ENCODE data around the gene ACAD9. TPM values are rescaled to one million over a fixed set of nuclear protein-coding genes. Genes with fewer than 3 reads are reported as not detected.

ACAD9 gene
- total RNA-seq, 2 experiments from 2014 or later, result 45.3 to 45.5 TPM

- no peaks in the 10 kb centered on the region for H3K36me3 Mint-ChIP-seq
- POLR2A ChIA-PET, result no interaction called here
- H3K4me1 Mint-ChIP-seq (ENCODE audit: low read depth), result peaks cover 6% of the 10 kb centered on the region
- intact Hi-C loops (cut with micrococcal nuclease), result no loop called here
- no peaks in the 10 kb centered on the region for H3K27me3 Mint-ChIP-seq
- CTCF ChIA-PET, result no interaction called here
- no peak overlapping the region for H3K4me3 Mint-ChIP-seq
- no peak for DNase-seq
- no peak overlapping the region for H3K27ac Mint-ChIP-seq
- peaks cover 5% of the 10 kb centered on the region for H3K9me3 Mint-ChIP-seq
Observed at GRCh38 chr3:128929364-128929763, 49.9 kb downstream of the ACAD9 start.

GRCh38 chr3:128931046-128931445, 51.6 kb downstream of the ACAD9 start:
- intact Hi-C loops (cut with micrococcal nuclease), result no loop called here
- Mint-ChIP-seq H3K27me3 (no peaks in the 10 kb centered on the region), H3K4me1 (ENCODE audit: low read depth) (no peaks in the 10 kb centered on the region), H3K4me3 (no peak overlapping the region), H3K36me3 (no peaks in the 10 kb centered on the region), H3K27ac (no peak overlapping the region), H3K9me3 (no peaks in the 10 kb centered on the region)
- no peak for DNase-seq
- POLR2A ChIA-PET, result no interaction called here
- CTCF ChIA-PET, result no interaction called here

DNA sequence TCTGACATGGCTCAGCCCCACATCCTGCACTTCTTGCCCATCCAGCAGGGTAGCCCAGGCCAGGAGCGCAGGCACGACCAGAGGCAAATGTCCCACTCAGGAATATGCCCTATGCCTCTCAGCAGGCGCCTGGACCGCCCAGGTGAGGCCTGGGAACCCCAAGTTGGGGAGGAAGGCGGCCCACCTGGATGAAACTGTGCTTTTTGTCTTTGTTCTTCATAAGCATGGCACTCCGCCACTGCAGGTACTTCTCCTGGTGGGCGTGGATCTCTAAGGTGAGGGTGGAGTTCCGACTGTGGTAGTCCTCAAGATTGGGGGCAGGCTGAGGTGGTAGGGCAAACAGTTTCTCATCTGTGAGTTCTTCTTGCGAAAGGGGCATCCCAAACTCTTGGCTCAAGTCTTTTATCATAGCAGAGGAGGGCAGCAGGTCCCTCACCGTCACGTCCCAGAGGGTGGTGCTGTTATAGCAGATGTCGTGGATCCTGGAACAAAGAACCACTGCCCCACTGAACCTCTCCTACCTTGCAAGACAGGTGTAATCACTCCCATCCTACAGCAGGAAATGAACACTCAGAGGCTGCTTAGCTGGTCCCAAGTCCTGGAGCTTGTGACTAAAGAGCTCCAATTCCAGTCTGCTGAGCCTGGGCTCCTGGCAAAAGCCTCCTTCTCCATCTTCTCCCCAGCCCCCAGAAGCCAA, 53.2 kb downstream of the ACAD9 start:
- no peak overlapping the region for H3K27ac Mint-ChIP-seq
- ChIA-PET CTCF (interaction anchor here (0.7 to 1.9 kb wide), 4 partner anchors 10 to 126 kb away, joined by 3 to 6 read pairs (median 4); no protein-coding TSS in a partner anchor), POLR2A (no interaction called here)
- intact Hi-C loops (cut with micrococcal nuclease), result no loop called here
- H3K36me3 Mint-ChIP-seq, result no peaks in the 10 kb centered on the region
- no peaks in the 10 kb centered on the region for H3K9me3 Mint-ChIP-seq
- DNase-seq, result no peak
- no peak overlapping the region for H3K4me3 Mint-ChIP-seq
- H3K4me1 Mint-ChIP-seq (ENCODE audit: low read depth), result no peaks in the 10 kb centered on the region
- H3K27me3 Mint-ChIP-seq, result no peaks in the 10 kb centered on the region

DNA sequence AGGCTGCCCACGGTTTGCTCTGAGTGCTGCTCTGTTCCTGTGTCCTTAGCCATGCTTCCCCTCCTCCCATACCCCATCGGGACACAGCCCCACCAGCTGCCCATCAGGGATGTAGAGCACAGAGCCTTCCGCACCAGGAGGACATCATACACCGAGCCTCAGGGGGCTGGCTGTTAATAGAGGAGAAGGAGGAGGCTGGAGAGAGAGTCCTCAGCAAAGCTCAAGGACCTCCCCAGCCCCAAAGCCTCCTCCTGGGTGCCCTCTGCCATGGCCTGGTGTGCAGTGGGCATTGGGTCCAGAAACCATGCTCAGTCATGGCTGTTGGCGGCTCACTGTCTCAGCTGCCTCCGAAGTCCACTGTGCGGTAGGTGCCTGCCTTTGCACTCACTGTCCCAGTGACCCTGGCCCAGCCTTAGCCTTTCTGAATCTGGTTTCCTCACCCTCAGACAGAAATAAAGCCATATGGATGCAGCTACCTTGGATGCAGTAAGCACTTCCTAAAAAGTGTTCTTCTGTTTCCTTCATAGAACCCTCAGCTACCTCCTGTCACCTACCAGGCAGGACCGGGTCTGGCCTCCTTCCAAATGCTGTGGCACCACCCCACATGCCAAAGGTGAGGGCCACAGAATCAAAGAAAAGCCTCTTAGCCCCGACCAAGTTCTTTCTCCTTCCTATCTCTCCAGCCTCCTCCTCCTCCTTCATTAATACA, 53.9 kb downstream of the ACAD9 start:
- no peaks in the 10 kb centered on the region for H3K27me3 Mint-ChIP-seq
- ChIA-PET POLR2A (no interaction called here), CTCF (interaction anchor here (0.9 to 1.9 kb wide), 2 partner anchors 37 to 40 kb away, joined by 4 to 6 read pairs; no protein-coding TSS in a partner anchor)
- no peaks in the 10 kb centered on the region for H3K4me1 Mint-ChIP-seq (ENCODE audit: low read depth)
- no peaks in the 10 kb centered on the region for H3K36me3 Mint-ChIP-seq
- H3K4me3 Mint-ChIP-seq, result no peak overlapping the region
- no peak overlapping the region for H3K27ac Mint-ChIP-seq
- H3K9me3 Mint-ChIP-seq, result no peaks in the 10 kb centered on the region
- DNase-seq, result no peak
- intact Hi-C loops (cut with micrococcal nuclease), result no loop called here

DNA sequence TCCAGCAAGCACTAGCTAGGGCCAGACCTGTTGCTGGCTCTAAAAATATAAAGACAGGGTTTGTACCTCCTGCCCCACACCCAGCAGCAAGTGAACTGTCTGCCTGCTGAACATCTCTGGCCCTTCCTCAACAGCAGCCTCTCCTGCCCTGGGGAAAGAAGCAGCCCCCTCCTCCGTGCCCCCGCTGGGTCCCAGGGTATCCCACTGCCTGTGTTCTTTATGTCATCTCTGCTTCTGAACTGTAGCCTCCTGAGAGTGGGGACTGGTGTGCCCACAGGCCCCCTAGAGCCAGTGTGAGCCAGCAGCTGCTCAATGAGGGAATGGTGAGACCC, 54.5 kb downstream of the ACAD9 start:
- Mint-ChIP-seq H3K9me3 (no peaks in the 10 kb centered on the region), H3K36me3 (no peaks in the 10 kb centered on the region), H3K4me3 (no peak overlapping the region), H3K27ac (no peak overlapping the region), H3K27me3 (no peaks in the 10 kb centered on the region), H3K4me1 (ENCODE audit: low read depth) (no peaks in the 10 kb centered on the region)
- ChIA-PET POLR2A (no interaction called here), CTCF (interaction anchor here (0.9 to 1.9 kb wide), 2 partner anchors 36 to 41 kb away, joined by 4 to 6 read pairs; no protein-coding TSS in a partner anchor)
- intact Hi-C loops (cut with micrococcal nuclease), result no loop called here
- DNase-seq, result no peak

- CTCF ChIA-PET, result interaction anchor here (1.0 kb wide), 1 partner anchor 34 kb away, joined by 4 read pairs; no protein-coding TSS in a partner anchor
Observed at GRCh38 chr3:128935922-128936321, 56.5 kb downstream of the ACAD9 start.

GRCh38 chr3:128936341-128936740, 56.9 kb downstream of the ACAD9 start:
- Mint-ChIP-seq H3K4me1 (ENCODE audit: low read depth) (no peaks in the 10 kb centered on the region), H3K36me3 (no peaks in the 10 kb centered on the region), H3K27me3 (peaks cover 8% of the 10 kb centered on the region), H3K9me3 (no peaks in the 10 kb centered on the region), H3K27ac (no peak overlapping the region), H3K4me3 (no peak overlapping the region)
- ChIA-PET CTCF (interaction anchor here (1.0 kb wide), 1 partner anchor 34 kb away, joined by 4 read pairs; no protein-coding TSS in a partner anchor), POLR2A (no interaction called here)
- intact Hi-C loops (cut with micrococcal nuclease), result no loop called here
- no peak for DNase-seq

More at GRCh38 chr3:128935922-128936321, 56.5 kb downstream of the ACAD9 start:
- H3K4me1 Mint-ChIP-seq (ENCODE audit: low read depth), result no peaks in the 10 kb centered on the region
- DNase-seq, result no peak
- H3K9me3 Mint-ChIP-seq, result no peaks in the 10 kb centered on the region
- intact Hi-C loops (cut with micrococcal nuclease), result no loop called here
- no peak overlapping the region for H3K27ac Mint-ChIP-seq
- POLR2A ChIA-PET, result no interaction called here
- no peak overlapping the region for H3K4me3 Mint-ChIP-seq
- peaks cover 8% of the 10 kb centered on the region for H3K27me3 Mint-ChIP-seq
- H3K36me3 Mint-ChIP-seq, result no peaks in the 10 kb centered on the region

DNA sequence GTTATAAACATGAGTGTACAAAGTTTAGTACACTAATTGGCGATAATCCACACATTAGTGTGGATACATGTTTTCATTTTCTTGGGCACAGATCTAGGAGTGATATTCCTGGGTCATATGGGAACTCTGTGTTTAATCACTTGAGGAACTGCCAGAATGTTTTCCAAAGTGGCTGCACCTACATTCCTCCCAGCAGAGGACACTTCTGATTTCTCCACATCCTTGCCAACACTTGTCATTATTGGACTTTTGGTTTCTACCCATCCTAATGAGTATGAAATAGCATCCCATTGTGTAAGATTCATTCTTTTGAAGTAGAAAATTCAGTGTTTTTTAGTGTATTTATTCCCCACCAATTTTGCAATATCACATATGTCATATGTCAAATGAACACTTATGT, 60.8 kb downstream of the ACAD9 start:
- no peaks in the 10 kb centered on the region for H3K4me1 Mint-ChIP-seq (ENCODE audit: low read depth)
- H3K36me3 Mint-ChIP-seq, result no peaks in the 10 kb centered on the region
- ChIA-PET POLR2A (no interaction called here), CTCF (no interaction called here)
- H3K4me3 Mint-ChIP-seq, result no peak overlapping the region
- intact Hi-C loops (cut with micrococcal nuclease), result no loop called here
- H3K27ac Mint-ChIP-seq, result no peak overlapping the region
- DNase-seq, result no peak
- H3K27me3 Mint-ChIP-seq, result peaks cover 9% of the 10 kb centered on the region
- H3K9me3 Mint-ChIP-seq, result no peaks in the 10 kb centered on the region

- ChIA-PET CTCF (no interaction called here), POLR2A (no interaction called here)
- H3K9me3 Mint-ChIP-seq, result no peaks in the 10 kb centered on the region
- H3K27me3 Mint-ChIP-seq, result peaks cover 9% of the 10 kb centered on the region
- no peak for DNase-seq
- no peaks in the 10 kb centered on the region for H3K4me1 Mint-ChIP-seq (ENCODE audit: low read depth)
- H3K27ac Mint-ChIP-seq, result no peak overlapping the region
- no peaks in the 10 kb centered on the region for H3K36me3 Mint-ChIP-seq
- no peak overlapping the region for H3K4me3 Mint-ChIP-seq
- intact Hi-C loops (cut with micrococcal nuclease), result no loop called here
Observed at GRCh38 chr3:128942161-128942952, 62.9 kb downstream of the ACAD9 start.

GRCh38 chr3:128945041-128945877, 65.8 kb downstream of the ACAD9 start:
- Mint-ChIP-seq H3K36me3 (no peaks in the 10 kb centered on the region), H3K27me3 (peaks cover 1% of the 10 kb centered on the region), H3K4me1 (ENCODE audit: low read depth) (no peaks in the 10 kb centered on the region), H3K9me3 (no peaks in the 10 kb centered on the region), H3K4me3 (no peak overlapping the region), H3K27ac (no peak overlapping the region)
- no peak for DNase-seq
- ChIA-PET POLR2A (no interaction called here), CTCF (no interaction called here)
- intact Hi-C loops (cut with micrococcal nuclease), result no loop called here

- intact Hi-C loops (cut with micrococcal nuclease), result no loop called here
- H3K36me3 Mint-ChIP-seq, result no peaks in the 10 kb centered on the region
- no peaks in the 10 kb centered on the region for H3K9me3 Mint-ChIP-seq
- no peaks in the 10 kb centered on the region for H3K4me1 Mint-ChIP-seq (ENCODE audit: low read depth)
- DNase-seq, result no peak
- no peak overlapping the region for H3K27ac Mint-ChIP-seq
- POLR2A ChIA-PET, result no interaction called here
- CTCF ChIA-PET, result interaction anchor here (1.9 kb wide), 1 partner anchor 24 kb away, joined by 11 read pairs; no protein-coding TSS in a partner anchor
- peaks cover 1% of the 10 kb centered on the region for H3K27me3 Mint-ChIP-seq
- no peak overlapping the region for H3K4me3 Mint-ChIP-seq
Observed at GRCh38 chr3:128945878-128946175, 66.4 kb downstream of the ACAD9 start.

GRCh38 chr3:128946411-128946810, 67.0 kb downstream of the ACAD9 start:
- H3K9me3 Mint-ChIP-seq, result no peaks in the 10 kb centered on the region
- DNase-seq, result no peak
- peaks cover 1% of the 10 kb centered on the region for H3K27me3 Mint-ChIP-seq
- POLR2A ChIA-PET, result no interaction called here
- CTCF ChIA-PET, result interaction anchor here (1.9 kb wide), 1 partner anchor 24 kb away, joined by 11 read pairs; no protein-coding TSS in a partner anchor
- no peaks in the 10 kb centered on the region for H3K36me3 Mint-ChIP-seq
- no peak overlapping the region for H3K27ac Mint-ChIP-seq
- intact Hi-C loops (cut with micrococcal nuclease), result no loop called here
- no peak overlapping the region for H3K4me3 Mint-ChIP-seq
- H3K4me1 Mint-ChIP-seq (ENCODE audit: low read depth), result no peaks in the 10 kb centered on the region
